Esophagus squamous epithelium (tissue), 5 donors: ENCODE results near the gene PASD1. TPM values are rescaled to one million over a fixed set of nuclear protein-coding genes. Genes with fewer than 3 reads are reported as not detected.
"Not testable (repeated sequence)": the region's sequence is repeated elsewhere in the genome, so short reads cannot be mapped to it uniquely, and the experiment has no call there.

Source experiments
- DNase-seq: peaks from one replicate; lab custom pipeline; 2025; lab: John Stamatoyannopoulos, UW
- H3K27ac ChIP-seq, 4 donors: fragments of 200-600 bp; sonication (generic); one replicate each; pipeline ENCODE4 v1.5.1; 2016 to 2019; ENCODE audit warnings: mild to moderate bottlenecking in 1 of 4
- H3K27me3 ChIP-seq, 4 donors: fragments of 200-600 bp; sonication (generic); 1 replicate in 3 of 4; 2 replicates in 1 of 4; pipeline versions ENCODE4 v1.5.1 to v1.6.0; 2017 to 2021; ENCODE audit warnings: antibody characterized with exemption in 1 of 4
- H3K36me3 ChIP-seq, 3 donors: fragments of 200-600 bp; sonication (generic); one replicate each; pipeline ENCODE4 v1.5.1; 2016 to 2019
- H3K4me1 ChIP-seq, 3 donors: fragments of 200-600 bp; sonication (generic); one replicate each; pipeline ENCODE4 v1.5.1; 2017 to 2019
- H3K4me3 ChIP-seq, 4 donors: fragments of 200-600 bp; sonication (generic); 1 replicate in 3 of 4; 2 replicates in 1 of 4; pipeline ENCODE4 v1.5.1; 2016 to 2019; ENCODE audit warnings: mild to moderate bottlenecking in 2 of 4, moderate library complexity in 1 of 4
- H3K9me3 ChIP-seq, 3 donors: fragments of 200-600 bp; sonication (generic); one replicate each; pipeline ENCODE4 v1.5.1; 2016 to 2019
- CTCF ChIP-seq, 6 experiments: fragments of 450-650 bp in 4 of 6; fragments of 200-600 bp in 2 of 6; sonication (generic) in 2 of 6; IDR thresholded peaks; one replicate each; pipeline ENCODE4 v1.5.1; 2016 to 2019; ENCODE audit warnings: antibody characterized with exemption in 6 of 6, mild to moderate bottlenecking in 4 of 6, moderate library complexity in 4 of 6
- POLR2A ChIP-seq, 4 donors: fragments of 450-650 bp; IDR thresholded peaks; one replicate each; pipeline ENCODE4 v1.6.1; 2017; ENCODE audit warnings: antibody characterized with exemption in 4 of 4, mild to moderate bottlenecking in 4 of 4, moderate library complexity in 3 of 4
- WGBS, 2 donors: methylation state at CpG; one replicate each; pipeline ENCODE4 v1.1.5; 2018; 5-methylcytosine and 5-hydroxymethylcytosine counted together
- intact Hi-C: fragments of 100-400 bp; cut with DNase I; formaldehyde crosslinking; loops from one replicate; pipeline ENCODE4 v1.15.0; 2022
- total RNA-seq, 4 donors: library from RNA; depleted of rRNA; stranded (reverse); fragments of >200 nt; gene quantifications; one replicate each; pipeline ENCODE4 v1.1.0, GENCODE V29; 2016
- donor health status: DM: yes; HTN: yes; CAD: no.

Gene PASD1
- total RNA-seq, 4 donors from 2014 or later: not detected

GRCh38 chrX:151552743-151553142 is 10.7 kb upstream of the PASD1 start:
- WGBS, 2 donors: 50 to 59% methylated on average over 1 to 4 of the region's 4 CpGs
- intact Hi-C loops: no loop called here

GRCh38 chrX:151555301-151555700 is 8.2 kb upstream of the PASD1 start:
- DNase-seq, H3K9me3 ChIP-seq, intact Hi-C loops, H3K27me3 ChIP-seq, H3K4me3 ChIP-seq, H3K4me1 ChIP-seq, H3K36me3 ChIP-seq, H3K27ac ChIP-seq: not testable (repeated sequence)
- WGBS, 2 donors: no CpG with 5 or more reads among the region's 25 CpGs

More at GRCh38 chrX:151552743-151553142, 10.7 kb upstream of the PASD1 start:
- Histone ChIP-seq H3K4me1 (no peaks in the 10 kb centered on the region), H3K36me3 (no peaks in the 10 kb centered on the region), H3K27ac (no peak overlapping the region), H3K27me3 (no peaks in the 10 kb centered on the region), H3K9me3 (no peaks in the 10 kb centered on the region), H3K4me3 (no peak overlapping the region)
- TF ChIP-seq POLR2A (IDR thresholded peaks at IDR 0.05) (no peak), CTCF (IDR thresholded peaks at IDR 0.05) (no peak)
- no peak for DNase-seq

GRCh38 chrX:151562485-151562884 is 990 bp upstream of the PASD1 start:
- DNase-seq, H3K4me1 ChIP-seq, H3K36me3 ChIP-seq, H3K27me3 ChIP-seq, intact Hi-C loops, H3K9me3 ChIP-seq, H3K27ac ChIP-seq, H3K4me3 ChIP-seq: not testable (repeated sequence)
- no CpG with 5 or more reads among the region's 21 CpGs for WGBS, 2 donors

GRCh38 chrX:151563003-151563402 is 472 bp upstream of the PASD1 start:
- H3K4me3 ChIP-seq, DNase-seq, H3K4me1 ChIP-seq, H3K27me3 ChIP-seq, H3K9me3 ChIP-seq, H3K27ac ChIP-seq, H3K36me3 ChIP-seq, intact Hi-C loops: not testable (repeated sequence)
- WGBS, 2 donors: 95 to 97% methylated on average over 10 to 11 of the region's 24 CpGs

GRCh38 chrX:151564035-151564434 is 560 bp downstream of the PASD1 start:
- no peaks in the 10 kb centered on the region for H3K27me3 ChIP-seq
- no peak overlapping the region for H3K4me3 ChIP-seq
- H3K27ac ChIP-seq: no peak overlapping the region
- no peak for DNase-seq
- H3K4me1 ChIP-seq: no peaks in the 10 kb centered on the region
- no peaks in the 10 kb centered on the region for H3K9me3 ChIP-seq
- TF ChIP-seq POLR2A (IDR thresholded peaks at IDR 0.05): no peak
- no peak for TF ChIP-seq CTCF (IDR thresholded peaks at IDR 0.05)
- no peaks in the 10 kb centered on the region for H3K36me3 ChIP-seq
- 92 to 100% methylated on average over 1 to 20 of the region's 21 CpGs for WGBS, 2 donors
- intact Hi-C loops: no loop called here

- DNase-seq, H3K4me3 ChIP-seq, H3K36me3 ChIP-seq, H3K27me3 ChIP-seq, H3K4me1 ChIP-seq, intact Hi-C loops, H3K9me3 ChIP-seq, H3K27ac ChIP-seq: not testable (repeated sequence)
- WGBS, 2 donors: 82 to 86% methylated on average over 6 to 9 of the region's 10 CpGs
Measured at GRCh38 chrX:151566872-151567271, 3.4 kb downstream of the PASD1 start.

GRCh38 chrX:151570561-151570960 is 7.1 kb downstream of the PASD1 start:
- WGBS, 2 donors: 85% methylated on average over 3 of the region's 3 CpGs; no CpG with 5 or more reads in 1 of the 2 donors
- Histone ChIP-seq H3K27me3 (peaks cover 0 to 3% (median 0%) of the 10 kb centered on the region in 4 donors), H3K36me3 (no peaks in the 10 kb centered on the region), H3K4me3 (no peak overlapping the region), H3K4me1 (no peaks in the 10 kb centered on the region), H3K9me3 (no peaks in the 10 kb centered on the region), H3K27ac (no peak overlapping the region)
- intact Hi-C loops: no loop called here
- TF ChIP-seq CTCF (IDR thresholded peaks at IDR 0.05) (no peak), POLR2A (IDR thresholded peaks at IDR 0.05) (no peak)
- DNase-seq: no peak

- H3K4me3 ChIP-seq, H3K27me3 ChIP-seq, H3K4me1 ChIP-seq, H3K36me3 ChIP-seq, H3K27ac ChIP-seq, DNase-seq, H3K9me3 ChIP-seq, intact Hi-C loops: not testable (repeated sequence)
- 89 to 90% methylated on average over 2 to 3 of the region's 3 CpGs for WGBS, 2 donors
Measured at GRCh38 chrX:151593384-151593783, 29.9 kb downstream of the PASD1 start.
